Measurements from ENCODE around the gene USH1C. TPM values are rescaled to one million over a fixed set of nuclear protein-coding genes. Genes with fewer than 3 reads are reported as not detected.

The USH1C gene
- total and polyA plus RNA-seq, 8 donors = 3.5 to 44.3 (median 8.6) TPM

DNA sequence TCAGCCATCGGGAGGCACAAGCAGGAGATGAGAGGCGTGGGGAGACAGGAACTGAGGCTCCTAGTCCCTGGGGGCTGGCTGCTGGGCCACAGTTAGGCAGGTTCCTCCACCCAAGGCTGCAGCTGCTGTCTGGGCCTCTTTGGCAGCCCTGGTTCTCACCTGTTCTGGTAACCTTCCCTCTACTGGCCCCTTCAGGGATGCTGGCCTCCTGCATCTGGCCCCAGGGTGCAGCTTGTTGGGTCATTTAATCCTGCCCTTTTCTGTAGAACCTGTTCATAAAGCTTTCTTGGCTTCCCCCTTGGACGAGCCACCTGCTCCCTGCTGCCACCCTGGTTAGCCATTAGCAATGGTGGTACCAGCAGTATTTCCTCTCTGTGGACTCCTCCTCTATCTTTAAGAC is 5.5 kb downstream of the USH1C start:
- no peak for FAIRE-seq
- Histone ChIP-seq H3K4me3 (no peak overlapping the region), H3K27ac (no peak overlapping the region), H3K9me3 (no peaks in the 10 kb centered on the region), H3K27me3 (no peaks in the 10 kb centered on the region), H3K4me1 (peaks cover 0 to 6% (median 0%) of the 10 kb centered on the region in 3 donors), H3K36me3 (no peaks in the 10 kb centered on the region)
- 81 to 84% methylated on average over 3 of the region's 3 CpGs for WGBS, 2 donors
- DNase-seq = no peak
- no peak for ATAC-seq
- intact Hi-C loops (cut with DNase I) = no loop called here
- TF ChIP-seq, protein P1, sequence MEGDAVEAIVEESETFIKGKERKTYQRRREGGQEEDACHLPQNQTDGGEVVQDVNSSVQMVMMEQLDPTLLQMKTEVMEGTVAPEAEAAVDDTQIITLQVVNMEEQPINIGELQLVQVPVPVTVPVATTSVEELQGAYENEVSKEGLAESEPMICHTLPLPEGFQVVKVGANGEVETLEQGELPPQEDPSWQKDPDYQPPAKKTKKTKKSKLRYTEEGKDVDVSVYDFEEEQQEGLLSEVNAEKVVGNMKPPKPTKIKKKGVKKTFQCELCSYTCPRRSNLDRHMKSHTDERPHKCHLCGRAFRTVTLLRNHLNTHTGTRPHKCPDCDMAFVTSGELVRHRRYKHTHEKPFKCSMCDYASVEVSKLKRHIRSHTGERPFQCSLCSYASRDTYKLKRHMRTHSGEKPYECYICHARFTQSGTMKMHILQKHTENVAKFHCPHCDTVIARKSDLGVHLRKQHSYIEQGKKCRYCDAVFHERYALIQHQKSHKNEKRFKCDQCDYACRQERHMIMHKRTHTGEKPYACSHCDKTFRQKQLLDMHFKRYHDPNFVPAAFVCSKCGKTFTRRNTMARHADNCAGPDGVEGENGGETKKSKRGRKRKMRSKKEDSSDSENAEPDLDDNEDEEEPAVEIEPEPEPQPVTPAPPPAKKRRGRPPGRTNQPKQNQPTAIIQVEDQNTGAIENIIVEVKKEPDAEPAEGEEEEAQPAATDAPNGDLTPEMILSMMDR (IDR thresholded peaks at IDR 0.05) = no peak

DNA sequence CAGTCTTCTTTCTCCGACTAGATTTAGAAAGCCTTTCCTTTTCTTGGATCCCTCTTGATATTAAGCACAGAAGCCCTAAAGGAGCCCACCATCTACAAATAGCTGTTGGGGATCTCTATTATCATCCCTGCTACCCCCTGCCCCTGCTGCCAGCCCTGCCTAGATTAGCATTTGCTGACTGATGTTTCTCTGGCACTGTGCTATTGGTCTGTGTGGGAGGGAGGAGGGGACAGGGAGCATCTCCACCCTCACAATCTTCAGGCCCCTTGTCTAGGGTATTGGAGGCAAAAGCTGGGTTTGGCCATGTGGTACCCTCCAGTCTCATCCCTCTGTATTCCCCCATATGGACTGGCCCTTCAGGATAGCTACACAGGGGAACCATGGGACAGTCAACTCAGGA is 6.2 kb downstream of the USH1C start:
- TF ChIP-seq, protein P1 (IDR thresholded peaks at IDR 0.05) = no peak
- intact Hi-C loops (cut with DNase I) = no loop called here
- H3K4me3 ChIP-seq = no peak overlapping the region
- no peak for ATAC-seq
- H3K4me1 ChIP-seq = peaks cover 0 to 6% (median 0%) of the 10 kb centered on the region in 3 donors
- H3K27me3 ChIP-seq = no peaks in the 10 kb centered on the region
- H3K36me3 ChIP-seq = no peaks in the 10 kb centered on the region
- no peak overlapping the region for H3K27ac ChIP-seq
- WGBS, 2 donors = 86 to 92% methylated on average over 1 of the region's 1 CpG
- H3K9me3 ChIP-seq = no peaks in the 10 kb centered on the region
- peak in 1 of 6 donors; percentile 9 for DNase-seq
- FAIRE-seq = no peak

DNA sequence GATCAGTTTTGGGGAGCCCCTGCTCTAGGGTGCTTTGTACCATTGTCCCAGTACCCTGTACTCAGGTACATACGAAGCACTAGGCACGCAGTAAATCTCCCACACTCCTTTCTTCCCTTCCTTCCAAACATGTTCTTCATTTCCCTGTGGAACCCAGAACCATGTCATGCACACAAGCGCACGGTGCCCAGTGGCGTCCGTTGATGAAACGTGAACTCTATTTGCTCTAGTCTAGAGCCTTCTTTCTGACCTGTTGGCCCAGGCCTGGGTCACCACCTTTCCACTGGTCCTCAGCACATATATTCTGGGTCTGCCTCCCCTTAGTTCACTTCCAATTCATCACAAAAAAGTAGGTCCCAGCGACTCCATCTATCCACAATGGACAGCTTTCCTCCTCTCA is 7.0 kb downstream of the USH1C start:
- intact Hi-C loops (cut with DNase I) = no loop called here
- Histone ChIP-seq H3K27me3 (no peaks in the 10 kb centered on the region), H3K9me3 (no peaks in the 10 kb centered on the region), H3K4me1 (peaks cover 0 to 6% (median 0%) of the 10 kb centered on the region in 3 donors), H3K27ac (no peak overlapping the region), H3K36me3 (no peaks in the 10 kb centered on the region), H3K4me3 (no peak overlapping the region)
- TF ChIP-seq, protein P1 (IDR thresholded peaks at IDR 0.05) = no peak
- WGBS, 2 donors = 76 to 91% methylated on average over 8 of the region's 8 CpGs
- no peak for ATAC-seq
- no peak for FAIRE-seq
- no peak for DNase-seq

DNA sequence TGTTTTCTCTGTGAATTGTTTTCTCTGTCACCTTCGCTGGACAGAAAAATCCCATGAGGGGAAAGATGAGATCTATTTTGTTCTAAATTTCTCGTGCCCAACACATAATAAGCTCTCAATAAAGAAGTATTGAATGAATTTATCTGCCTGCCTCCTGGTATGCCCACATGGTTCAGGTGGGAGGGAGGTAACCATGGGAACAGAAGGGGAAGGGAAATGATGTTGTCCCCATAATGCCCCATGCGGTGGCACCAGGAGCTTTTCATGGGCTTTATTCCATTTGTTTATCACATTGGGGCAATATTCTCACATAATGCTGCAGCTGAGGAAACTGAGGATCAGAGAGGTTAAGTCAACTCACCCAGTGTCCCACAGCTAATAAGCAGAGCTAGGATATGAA is 8.7 kb downstream of the USH1C start:
- no peak overlapping the region for H3K27ac ChIP-seq
- FAIRE-seq (no peak), ATAC-seq (no peak), DNase-seq (no peak)
- no peaks in the 10 kb centered on the region for H3K36me3 ChIP-seq
- no peaks in the 10 kb centered on the region for H3K27me3 ChIP-seq
- TF ChIP-seq, protein P1 (IDR thresholded peaks at IDR 0.05) = no peak
- no peaks in the 10 kb centered on the region for H3K9me3 ChIP-seq
- intact Hi-C loops (cut with DNase I) = no loop called here
- no peaks in the 10 kb centered on the region for H3K4me1 ChIP-seq
- H3K4me3 ChIP-seq = no peak overlapping the region
- 77 to 87% methylated on average over 3 of the region's 3 CpGs for WGBS, 2 donors

DNA sequence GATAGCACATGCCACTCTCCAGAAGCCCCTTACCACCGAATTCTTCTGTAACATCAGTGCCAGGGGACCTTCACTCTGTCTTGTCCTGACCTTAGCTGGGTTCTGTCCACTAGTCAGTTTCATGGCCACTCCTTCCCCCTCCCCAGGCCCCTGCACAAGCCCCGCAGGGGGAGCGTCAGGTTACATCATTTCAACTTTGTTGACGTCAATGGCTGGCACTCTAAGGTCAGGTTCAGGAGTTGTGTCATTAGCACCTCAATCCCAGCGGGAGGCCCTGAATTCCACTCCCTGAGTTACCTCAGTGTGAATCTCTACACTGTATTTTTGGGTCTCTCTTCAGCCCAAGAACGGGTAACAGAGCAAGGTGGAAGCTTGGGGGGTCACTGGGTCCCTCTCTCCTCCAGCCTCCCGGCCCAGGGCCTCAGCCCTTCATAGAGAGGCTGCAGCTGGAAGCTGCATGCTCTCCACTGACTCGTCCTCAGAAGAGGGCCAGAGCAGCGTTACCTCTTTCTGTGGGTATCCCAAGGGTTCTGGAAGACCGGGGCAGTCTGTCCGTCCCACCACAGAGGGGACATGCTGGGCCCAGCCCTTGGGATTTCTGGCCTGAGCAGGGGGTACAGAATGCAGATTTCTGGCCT is 10.3 kb downstream of the USH1C start:
- Histone ChIP-seq H3K9me3 (no peaks in the 10 kb centered on the region), H3K4me1 (no peaks in the 10 kb centered on the region), H3K36me3 (no peaks in the 10 kb centered on the region), H3K27ac (no peak overlapping the region), H3K4me3 (no peak overlapping the region), H3K27me3 (no peaks in the 10 kb centered on the region)
- DNase-seq (no peak), FAIRE-seq (no peak), ATAC-seq (no peak)
- WGBS, 2 donors = 68 to 76% methylated on average over 11 of the region's 11 CpGs
- intact Hi-C loops (cut with DNase I) = no loop called here
- TF ChIP-seq, protein P1 (IDR thresholded peaks at IDR 0.05) = no peak
